Gastroesophageal sphincter (tissue), 4 donors: ENCODE data around the gene NET1. TPM values are rescaled to one million over a fixed set of nuclear protein-coding genes. Genes with fewer than 3 reads are reported as not detected.

Source experiments
- ATAC-seq: fragments of 150-250 bp; one replicate; pipeline ENCODE4 v1.9.1; 2016; ENCODE audit warnings: mild to moderate bottlenecking, moderate library complexity
- H3K27ac ChIP-seq, 4 donors: fragments of 200-600 bp; sonication (generic) in 3 of 4; 1 replicate in 3 of 4; 2 replicates in 1 of 4; pipeline ENCODE4 v1.5.1; 2016 to 2019
- H3K27me3 ChIP-seq: fragments of 200-600 bp; sonication (generic); one replicate; pipeline ENCODE4 v1.5.1; 2019
- H3K36me3 ChIP-seq, 2 donors: fragments of 200-600 bp; sonication (generic); one replicate each; pipeline ENCODE4 v1.5.1; 2019; ENCODE audit warnings: control low read depth in 1 of 2
- H3K4me1 ChIP-seq, 3 donors: fragments of 200-600 bp; sonication (generic); 1 replicate in 2 of 3; 2 replicates in 1 of 3; pipeline ENCODE4 v1.5.1; 2016 to 2019; ENCODE audit warnings: control low read depth in 2 of 3
- H3K4me3 ChIP-seq, 2 donors: fragments of 200-600 bp; sonication (generic); one replicate each; pipeline ENCODE4 v1.5.1; 2019; ENCODE audit warnings: mild to moderate bottlenecking in 1 of 2, moderate library complexity in 1 of 2
- H3K9me3 ChIP-seq, 3 donors: fragments of 200-600 bp; sonication (generic); one replicate each; pipeline ENCODE4 v1.5.1; 2017 to 2019; ENCODE audit warnings: control low read depth in 2 of 3
- EP300 ChIP-seq: sonication (generic); formaldehyde crosslinking; IDR thresholded peaks from one replicate; pipeline ENCODE4 v1.6.1; 2017; ENCODE audit warnings: antibody characterized with exemption, mild to moderate bottlenecking
- POLR2A ChIP-seq, 2 donors: fragments of 450-650 bp; IDR thresholded peaks; one replicate each; pipeline ENCODE4 v1.6.1; 2017; ENCODE audit warnings: antibody characterized with exemption in 2 of 2, mild to moderate bottlenecking in 2 of 2, moderate library complexity in 1 of 2
- POLR2AphosphoS5 ChIP-seq: sonication (generic); formaldehyde crosslinking; IDR thresholded peaks from one replicate; pipeline ENCODE4 v1.6.1; 2017; ENCODE audit warnings: antibody characterized with exemption
- WGBS, 2 donors: methylation state at CpG; one replicate each; pipeline ENCODE4 v1.1.5; 2018; ENCODE audit warnings: low coverage in 1 of 2; 5-methylcytosine and 5-hydroxymethylcytosine counted together
- total RNA-seq, 4 donors: library from RNA; depleted of rRNA; stranded (reverse); fragments of >200 nt; gene quantifications; one replicate each; pipeline ENCODE4 v1.1.0, GENCODE V29; 2016
- TF ChIP-seq, protein P1 (sequence below), 4 experiments: fragments of 200-600 bp in 2 of 4; fragments of 450-650 bp in 2 of 4; sonication (generic) in 1 of 4; IDR thresholded peaks; one replicate each; pipeline ENCODE4 v1.5.1; 2017 to 2019; ENCODE audit warnings: antibody characterized with exemption in 4 of 4, mild to moderate bottlenecking in 2 of 4, moderate library complexity in 2 of 4

The NET1 gene
- total RNA-seq, 4 donors from 2014 or later = 288 to 401 (median 343) TPM

DNA sequence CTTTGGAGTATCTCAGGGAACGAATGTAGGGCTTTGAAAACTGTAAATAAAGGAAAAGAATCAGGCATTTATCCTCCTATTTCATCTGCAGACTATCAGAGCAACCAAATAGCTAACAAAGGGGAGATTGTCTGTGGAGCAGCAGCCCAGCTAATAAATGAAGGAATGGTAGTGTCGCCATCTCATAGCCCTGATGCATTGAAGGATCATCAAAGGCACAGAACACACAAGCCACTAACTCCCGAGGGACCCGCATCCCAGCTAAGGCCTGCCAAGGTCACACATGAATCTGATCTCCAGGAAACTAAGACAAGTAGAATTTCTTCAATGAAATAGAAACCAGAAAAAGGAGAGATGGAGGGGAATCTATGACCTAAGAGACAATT lies 48.8 kb downstream of the NET1 start:
- Histone ChIP-seq H3K27ac (peak overlapping the region in 2 of 4 donors; percentile 50 to 57), H3K4me1 (peaks cover 0 to 36% (median 2%) of the 10 kb centered on the region in 3 donors), H3K4me3 (no peak overlapping the region), H3K9me3 (no peaks in the 10 kb centered on the region), H3K36me3 (peaks cover 2 to 39% of the 10 kb centered on the region in 2 donors), H3K27me3 (no peaks in the 10 kb centered on the region)
- no peak for ATAC-seq
- 48 to 92% methylated on average over 4 of the region's 4 CpGs for WGBS, 2 donors
- TF ChIP-seq, protein P1, sequence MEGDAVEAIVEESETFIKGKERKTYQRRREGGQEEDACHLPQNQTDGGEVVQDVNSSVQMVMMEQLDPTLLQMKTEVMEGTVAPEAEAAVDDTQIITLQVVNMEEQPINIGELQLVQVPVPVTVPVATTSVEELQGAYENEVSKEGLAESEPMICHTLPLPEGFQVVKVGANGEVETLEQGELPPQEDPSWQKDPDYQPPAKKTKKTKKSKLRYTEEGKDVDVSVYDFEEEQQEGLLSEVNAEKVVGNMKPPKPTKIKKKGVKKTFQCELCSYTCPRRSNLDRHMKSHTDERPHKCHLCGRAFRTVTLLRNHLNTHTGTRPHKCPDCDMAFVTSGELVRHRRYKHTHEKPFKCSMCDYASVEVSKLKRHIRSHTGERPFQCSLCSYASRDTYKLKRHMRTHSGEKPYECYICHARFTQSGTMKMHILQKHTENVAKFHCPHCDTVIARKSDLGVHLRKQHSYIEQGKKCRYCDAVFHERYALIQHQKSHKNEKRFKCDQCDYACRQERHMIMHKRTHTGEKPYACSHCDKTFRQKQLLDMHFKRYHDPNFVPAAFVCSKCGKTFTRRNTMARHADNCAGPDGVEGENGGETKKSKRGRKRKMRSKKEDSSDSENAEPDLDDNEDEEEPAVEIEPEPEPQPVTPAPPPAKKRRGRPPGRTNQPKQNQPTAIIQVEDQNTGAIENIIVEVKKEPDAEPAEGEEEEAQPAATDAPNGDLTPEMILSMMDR (IDR thresholded peaks at IDR 0.05) = no peak
- TF ChIP-seq POLR2AphosphoS5 = peak; percentile 11
- TF ChIP-seq EP300 = no peak
- TF ChIP-seq POLR2A (IDR thresholded peaks at IDR 0.05) = no peak

DNA sequence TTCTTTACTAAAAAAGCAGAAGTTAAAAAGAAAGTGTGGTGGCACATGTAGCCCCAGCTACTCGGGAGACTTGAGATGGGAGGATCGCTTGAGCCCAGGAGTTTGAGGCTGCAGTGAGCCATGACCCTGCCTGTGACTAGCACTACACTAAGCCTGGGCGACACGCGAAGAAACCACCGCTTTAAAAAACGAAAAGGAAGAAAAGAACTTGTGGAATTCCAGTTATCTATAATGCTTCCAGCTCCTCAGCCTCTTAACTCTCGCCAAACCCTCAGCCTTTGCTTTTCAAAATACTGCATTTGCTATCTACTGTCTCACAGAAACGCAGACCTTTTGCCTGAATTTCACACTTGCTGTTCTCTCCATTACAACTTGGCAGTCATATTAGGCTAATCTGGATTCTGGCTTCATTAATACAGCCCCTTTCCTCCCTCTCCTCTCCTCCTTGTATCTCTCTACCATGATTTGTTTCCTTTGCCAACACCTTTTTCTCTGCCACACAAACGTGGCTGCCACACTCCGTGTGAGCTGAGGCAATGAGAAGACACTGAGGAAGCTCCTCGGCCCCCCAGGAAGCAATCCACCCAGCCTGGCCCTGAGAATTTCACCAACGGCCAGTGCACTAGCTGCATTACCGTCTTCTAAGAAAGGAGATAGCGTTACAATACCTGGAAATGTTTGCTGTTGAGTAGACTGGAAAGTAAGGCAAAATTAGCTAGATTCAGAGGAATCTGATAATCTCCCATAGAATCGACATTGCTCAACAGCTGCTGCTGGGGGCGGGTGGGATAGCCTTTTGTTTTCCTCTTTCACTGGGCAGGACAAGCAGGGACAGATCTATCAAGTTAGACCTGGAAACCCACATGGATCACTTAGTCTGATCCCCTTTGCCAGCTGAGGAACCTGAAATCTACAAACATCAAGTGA lies 49.8 kb downstream of the NET1 start:
- peaks cover 0 to 44% (median 9%) of the 10 kb centered on the region in 3 donors for H3K4me1 ChIP-seq
- no peaks in the 10 kb centered on the region for H3K27me3 ChIP-seq
- TF ChIP-seq POLR2A (IDR thresholded peaks at IDR 0.05) (no peak), EP300 (no peak), POLR2AphosphoS5 (no peak)
- TF ChIP-seq, protein P1 (IDR thresholded peaks at IDR 0.05) = no peak
- ATAC-seq = no peak
- 43 to 50% methylated on average over 11 to 12 of the region's 17 CpGs for WGBS, 2 donors
- H3K36me3 ChIP-seq = peaks cover 0 to 29% of the 10 kb centered on the region in 2 donors
- no peaks in the 10 kb centered on the region for H3K9me3 ChIP-seq
- H3K4me3 ChIP-seq = no peak overlapping the region
- H3K27ac ChIP-seq = peak overlapping the region in 3 of 4 donors; percentile 11 to 57 (median 50)

DNA sequence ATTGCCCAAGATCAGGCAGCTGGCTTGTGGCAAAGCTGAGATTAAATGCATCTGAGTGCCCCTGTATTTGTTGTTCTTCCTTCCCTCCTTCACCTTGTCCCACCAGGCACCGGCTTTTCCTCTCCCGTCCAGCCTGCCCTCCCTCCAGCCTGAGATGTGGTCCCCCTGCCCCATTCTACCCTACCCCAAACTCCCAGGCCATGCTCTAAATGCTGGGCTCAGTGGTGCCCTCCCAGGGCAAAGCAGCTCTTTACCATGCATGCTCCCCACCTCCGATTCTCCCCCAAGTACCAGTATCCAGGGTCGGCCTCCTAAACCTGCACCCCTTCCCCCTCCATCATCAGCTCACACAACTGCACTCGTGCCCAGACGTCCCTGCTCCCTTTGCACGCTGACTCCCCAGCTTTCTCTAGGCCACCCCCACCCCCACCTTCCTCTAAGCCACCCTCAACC lies 50.5 kb downstream of the NET1 start:
- ATAC-seq = no peak
- Histone ChIP-seq H3K27ac (peak overlapping the region in 1 of 4 donors; percentile 50), H3K27me3 (no peaks in the 10 kb centered on the region), H3K4me3 (no peak overlapping the region), H3K9me3 (peaks cover 0 to 2% (median 0%) of the 10 kb centered on the region in 3 donors), H3K36me3 (peaks cover 0 to 23% of the 10 kb centered on the region in 2 donors), H3K4me1 (peaks cover 0 to 44% (median 9%) of the 10 kb centered on the region in 3 donors)
- TF ChIP-seq, protein P1 (IDR thresholded peaks at IDR 0.05) = no peak
- TF ChIP-seq POLR2A (IDR thresholded peaks at IDR 0.05) = no peak
- TF ChIP-seq EP300 = no peak
- no peak for TF ChIP-seq POLR2AphosphoS5
- 92 to 96% methylated on average over 2 to 5 of the region's 7 CpGs for WGBS, 2 donors

DNA sequence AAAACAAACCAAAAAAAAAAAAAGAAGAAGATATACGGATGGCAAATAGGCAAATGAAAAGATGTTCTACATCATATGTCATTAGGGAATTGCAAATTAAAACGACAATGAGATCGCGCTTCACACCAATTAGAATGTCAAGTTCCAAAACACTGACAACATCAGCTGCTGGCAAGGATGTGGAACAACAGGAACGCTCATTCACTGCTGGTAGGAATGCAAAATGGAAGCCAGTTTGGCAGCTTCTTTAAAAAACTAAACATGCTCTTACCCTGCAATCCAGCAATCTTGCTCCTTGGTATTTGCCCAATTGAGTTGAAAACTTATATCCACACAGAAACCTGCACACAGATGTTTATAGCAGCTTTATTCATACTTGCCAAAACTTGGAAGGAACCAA lies 52.2 kb downstream of the NET1 start:
- Histone ChIP-seq H3K4me3 (no peak overlapping the region), H3K4me1 (peaks cover 0 to 48% (median 9%) of the 10 kb centered on the region in 3 donors), H3K27ac (peak overlapping the region in 1 of 4 donors; percentile 25), H3K9me3 (peaks cover 0 to 11% (median 0%) of the 10 kb centered on the region in 3 donors), H3K27me3 (no peaks in the 10 kb centered on the region), H3K36me3 (peaks cover 0 to 7% of the 10 kb centered on the region in 2 donors)
- TF ChIP-seq, protein P1 (IDR thresholded peaks at IDR 0.05) = peak in 1 of 4 experiments; percentile 8
- TF ChIP-seq POLR2AphosphoS5 = no peak
- no peak for ATAC-seq
- 31 to 51% methylated on average over 5 of the region's 5 CpGs for WGBS, 2 donors
